GM20431 (cell line): ENCODE data around the gene CPNE5.

ENCODE experiments used
- in situ Hi-C: fragments of 300-500 bp; cut with MseI, MboI; formaldehyde crosslinking; loops from one replicate; pipeline ENCODE4 v1.15.0; 2020; ENCODE audit warnings: low sequenced_read_pairs; ENCODE audit not compliant: unreplicated experiment

Gene CPNE5

DNA sequence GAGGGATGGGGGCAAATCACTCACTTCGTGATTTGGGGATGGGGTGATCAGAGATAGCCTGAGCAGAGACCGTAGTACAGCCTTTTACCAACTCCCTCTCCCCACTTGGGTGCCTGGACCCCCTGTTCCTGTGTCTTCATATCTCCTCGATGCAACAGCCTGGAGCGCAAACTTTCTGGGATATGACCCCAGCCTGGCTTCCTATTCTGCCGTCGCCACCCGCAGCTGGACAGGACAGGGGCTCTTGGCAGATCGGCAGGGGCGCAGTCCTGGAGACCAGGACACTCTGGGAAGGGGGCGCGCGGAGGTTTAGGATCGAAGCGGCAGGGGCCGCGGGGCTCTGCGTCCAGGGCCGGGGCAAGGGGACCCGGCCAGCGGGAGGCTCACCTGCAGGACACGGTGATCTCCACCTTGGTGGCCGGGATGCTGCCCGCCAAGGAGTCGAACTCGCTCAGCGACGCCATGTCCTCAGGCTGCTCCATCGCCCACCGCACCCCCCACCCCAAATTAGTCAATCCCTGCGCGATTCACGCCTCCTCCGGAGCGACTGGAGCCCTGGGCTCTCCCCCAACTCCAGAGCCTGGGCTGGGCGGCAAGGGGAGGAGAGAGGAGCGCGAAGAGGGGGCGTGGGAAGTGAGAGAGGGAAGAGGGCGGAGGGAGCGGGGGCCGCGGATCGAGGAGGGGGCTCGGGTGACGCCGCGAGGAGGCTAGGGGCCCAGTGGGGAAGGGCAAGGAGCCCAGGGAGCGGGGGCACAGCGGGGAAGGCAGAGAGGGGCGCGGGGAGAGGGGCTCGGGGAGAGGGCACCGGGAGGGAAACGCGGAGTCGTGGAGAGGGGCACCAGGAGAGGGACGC is at the start of gene CPNE5:
Gene CPNE5 (minus strand): TSS at position 549 of the 853 bp plus-strand sequence. CDS start 67 bp downstream, at position 482.
- in situ Hi-C loops = no loop called here

DNA sequence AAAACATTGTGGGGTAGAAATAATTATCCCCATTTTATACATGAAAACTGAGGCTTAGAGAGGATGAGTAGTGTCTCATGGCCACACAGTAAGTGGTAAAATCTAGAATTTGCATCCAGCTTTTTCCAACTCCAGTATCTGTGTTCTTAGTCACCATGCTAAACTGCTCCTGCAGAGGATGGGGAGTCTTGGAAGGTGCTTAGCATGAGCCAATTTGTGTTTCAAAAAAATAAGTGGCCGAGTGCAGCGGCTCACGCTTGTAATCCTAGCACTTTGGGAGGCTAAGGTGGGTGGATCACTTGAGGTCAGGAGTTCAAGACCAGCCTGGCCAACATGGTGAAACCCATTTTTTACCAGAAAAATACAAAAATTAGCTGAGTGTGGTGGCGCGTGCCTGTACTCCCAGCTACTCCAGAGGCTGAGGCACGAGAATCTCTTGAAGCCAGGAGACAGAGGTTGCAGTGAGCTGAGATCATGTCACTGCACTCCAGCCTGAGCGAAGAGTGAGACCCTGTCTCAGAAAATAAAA is 48.9 kb upstream of the CPNE5 start:
- in situ Hi-C loops = loop anchor here (10.0 kb wide), 1 partner anchor 127 kb away; no protein-coding TSS in a partner anchor

DNA sequence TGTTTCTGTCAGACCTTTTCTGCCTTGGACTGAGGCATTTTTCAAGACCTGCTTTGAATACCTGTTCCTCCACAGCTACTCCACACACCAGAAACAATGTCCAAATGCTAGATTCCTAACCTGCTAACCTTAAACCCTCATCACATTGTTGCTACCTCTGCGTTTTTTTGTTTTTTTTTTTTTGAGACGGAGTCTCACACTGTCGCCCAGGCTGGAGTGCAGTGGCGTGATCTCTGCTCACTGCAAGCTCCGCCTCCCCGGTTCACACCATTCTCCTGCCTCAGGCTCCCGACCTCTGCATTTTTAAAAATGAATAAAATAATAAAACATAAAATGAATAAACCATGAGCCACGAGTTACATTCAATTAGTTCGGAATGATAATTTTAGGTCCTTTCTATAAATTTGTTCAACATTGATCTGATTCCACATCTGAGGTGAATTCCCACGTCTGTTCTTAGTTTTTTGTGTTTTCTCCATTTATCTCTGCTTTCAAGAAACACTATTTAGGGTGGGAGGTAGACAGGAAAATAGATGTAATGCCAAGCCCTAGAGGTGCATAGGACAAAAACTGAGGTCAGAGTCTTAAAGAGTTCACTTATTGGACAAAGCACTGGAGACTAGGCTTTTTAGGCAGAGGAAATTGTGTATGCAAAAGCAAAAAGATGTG is 47.8 kb upstream of the CPNE5 start:
- in situ Hi-C loops = loop anchor here (10.0 kb wide), 1 partner anchor 128 kb away; no protein-coding TSS in a partner anchor

DNA sequence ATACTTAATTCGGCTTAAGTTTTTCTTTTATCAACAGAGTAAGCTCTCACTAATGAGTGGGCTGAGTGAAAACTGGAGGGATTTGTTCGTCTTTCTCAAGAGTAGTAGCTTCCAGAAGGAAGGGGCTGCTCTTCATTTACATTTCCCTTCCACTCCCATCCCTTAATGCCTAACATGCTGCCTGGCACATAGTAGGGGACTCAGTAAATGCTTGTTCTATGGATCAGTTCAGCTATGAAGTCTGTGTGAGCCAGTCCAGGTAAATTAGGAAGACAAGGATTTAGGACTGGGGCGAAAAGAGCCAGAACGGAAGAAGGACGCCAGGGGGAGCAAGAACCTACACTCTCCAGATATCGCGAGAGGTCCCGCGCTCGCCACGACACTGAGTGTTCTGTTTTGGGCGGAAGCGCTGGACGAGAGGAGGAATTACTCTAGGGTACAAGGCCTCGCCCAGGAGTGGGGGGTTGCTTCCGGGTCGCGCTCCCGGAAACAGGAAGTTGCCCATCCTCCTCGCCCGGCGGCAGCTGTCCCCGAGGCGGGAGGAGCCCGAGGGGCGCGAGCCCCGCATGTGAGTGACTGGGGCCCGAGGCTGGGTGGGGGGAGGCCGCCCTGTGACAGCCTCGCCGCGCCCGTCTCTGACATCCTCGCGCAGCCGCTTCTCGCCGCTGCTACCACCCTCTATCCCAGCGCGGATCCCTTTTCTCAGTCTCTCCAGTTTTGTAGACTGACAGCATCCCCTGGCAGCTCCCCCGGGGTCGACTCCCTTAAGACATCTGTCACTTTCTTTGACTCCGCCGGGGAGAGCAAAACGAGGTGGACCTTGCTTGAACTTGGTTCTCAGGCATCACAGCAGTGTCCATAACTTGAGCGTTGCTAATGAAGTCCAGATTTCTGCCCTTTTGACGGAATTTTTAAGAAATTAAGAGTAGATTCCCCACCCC is 46.5 kb upstream of the CPNE5 start, which contains the start of gene C6orf89:
Gene C6orf89 (plus strand): TSS at position 492 of the 941 bp plus-strand sequence. CDS start 13,493 bp downstream, outside the sequence.
- in situ Hi-C loops = loop anchor here (10.0 kb wide), 1 partner anchor 129 kb away; no protein-coding TSS in a partner anchor

DNA sequence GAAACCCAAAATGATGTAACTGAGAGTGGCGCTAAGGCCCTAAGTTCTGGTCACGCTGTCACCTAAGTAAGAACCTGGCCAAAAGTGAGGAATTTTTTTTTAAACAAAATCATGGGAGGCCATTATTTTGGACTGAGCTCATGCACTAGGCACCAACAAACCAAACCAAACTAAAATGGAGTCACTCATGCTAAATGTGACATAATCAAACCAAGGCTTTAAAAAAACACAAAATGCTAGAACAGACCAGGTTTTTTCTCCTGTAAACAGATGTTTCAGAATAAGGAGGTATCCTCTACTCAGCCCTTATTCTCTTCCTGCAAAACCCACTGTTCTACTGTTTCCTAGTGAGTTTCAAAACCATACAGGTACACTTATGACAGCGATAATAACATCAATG is 45.4 kb upstream of the CPNE5 start:
- in situ Hi-C loops = loop anchor here (10.0 kb wide), 1 partner anchor 130 kb away; no protein-coding TSS in a partner anchor

DNA sequence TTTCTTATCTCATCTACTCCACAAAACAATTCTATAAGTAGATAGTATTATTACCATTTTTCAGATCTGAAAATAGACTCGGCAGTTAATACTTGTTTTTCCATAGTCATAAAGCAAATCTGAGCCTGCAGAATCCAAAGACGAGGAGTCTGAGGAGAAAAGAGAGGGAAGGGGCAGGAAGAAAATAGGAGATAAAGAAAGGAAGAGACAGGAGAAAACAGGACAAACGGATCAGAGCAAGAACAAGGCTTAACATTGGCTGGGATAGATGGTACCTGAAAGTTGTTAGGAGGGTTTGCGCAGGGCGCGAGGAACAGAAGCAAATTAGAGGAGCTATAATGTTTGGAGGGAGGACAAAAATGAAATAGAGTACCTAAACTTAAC is 36.0 kb upstream of the CPNE5 start:
- in situ Hi-C loops = no loop called here

DNA sequence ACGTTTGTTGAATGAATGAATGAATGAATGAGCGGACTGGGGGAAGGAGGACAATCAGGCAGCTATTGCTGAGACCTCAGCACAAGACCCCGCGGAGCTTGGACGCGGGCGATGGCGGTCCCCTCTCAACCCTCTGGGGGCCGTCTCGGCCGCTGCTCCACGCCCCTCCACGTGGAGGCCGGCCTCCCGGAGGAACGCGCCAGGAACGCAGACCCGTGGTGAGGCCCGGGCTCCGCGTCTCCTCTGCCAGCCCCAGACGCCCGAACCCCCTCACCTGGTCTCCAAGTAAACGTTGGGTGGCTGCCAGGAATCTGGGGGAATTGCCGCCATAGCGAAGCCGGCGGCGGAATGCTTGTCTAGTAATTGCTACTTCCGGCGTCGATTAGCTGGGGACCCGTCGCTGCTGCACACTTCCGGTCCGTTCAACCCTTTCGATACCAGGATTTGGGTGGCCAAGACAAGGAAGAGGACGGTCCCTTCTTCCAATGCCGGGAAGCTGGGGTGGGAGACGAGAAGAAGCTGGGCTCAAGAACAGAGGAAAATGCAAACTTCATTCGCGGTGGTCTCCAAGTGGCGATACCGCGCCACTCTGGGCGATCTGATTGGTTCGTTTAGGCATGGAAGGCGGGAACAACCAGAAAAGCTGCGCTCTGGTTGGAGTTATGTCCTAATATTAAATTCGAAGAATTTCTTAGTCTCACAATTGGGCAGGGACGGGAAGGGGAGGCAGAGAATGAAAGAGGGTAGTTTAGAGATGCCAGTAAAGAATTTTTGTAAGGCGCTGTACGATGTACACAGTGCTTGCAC is 35.4 kb upstream of the CPNE5 start, which contains the start of gene PPIL1:
Gene PPIL1 (minus strand): TSS at position 361 of the 807 bp plus-strand sequence. CDS start 31 bp downstream, at position 330.
- in situ Hi-C loops = no loop called here

DNA sequence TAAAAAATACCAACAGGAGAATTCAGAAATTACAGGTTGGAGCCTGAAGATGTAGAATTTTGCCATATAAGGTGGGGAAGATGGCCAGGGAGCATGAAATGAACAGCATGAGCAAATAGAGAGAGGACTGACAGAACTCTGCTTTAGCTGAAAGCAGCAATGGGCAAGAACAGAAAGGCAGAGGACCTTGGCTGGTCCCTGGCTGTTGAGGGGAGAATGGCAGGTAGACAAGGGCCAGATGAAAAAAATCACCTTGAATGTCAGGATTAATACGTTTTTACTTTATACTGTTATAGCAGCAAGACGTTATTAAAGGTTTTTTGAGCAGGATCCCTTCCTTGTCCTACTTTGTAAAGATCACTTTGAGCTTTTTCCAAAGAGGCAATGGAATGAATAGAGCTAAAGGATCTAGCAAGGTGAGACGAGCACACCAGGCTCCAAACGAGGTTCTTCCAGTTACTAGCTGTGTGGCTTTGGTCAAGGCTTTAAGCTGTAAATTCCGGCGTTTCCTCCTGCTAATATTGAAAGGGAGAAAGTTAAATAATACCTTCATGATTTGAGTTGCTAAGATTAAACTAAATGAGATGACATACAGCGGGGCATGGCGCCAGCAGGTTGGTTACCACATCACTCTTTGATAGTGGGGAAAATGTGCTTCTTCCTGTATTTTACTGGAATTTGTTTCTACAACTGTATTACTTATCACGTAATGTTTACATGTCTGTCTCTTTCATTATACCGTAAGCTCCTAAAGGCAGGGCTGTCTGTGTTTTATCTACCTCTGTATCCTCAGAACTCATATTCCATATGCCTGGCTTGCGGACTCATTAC is 34.6 kb upstream of the CPNE5 start:
- in situ Hi-C loops = no loop called here

DNA sequence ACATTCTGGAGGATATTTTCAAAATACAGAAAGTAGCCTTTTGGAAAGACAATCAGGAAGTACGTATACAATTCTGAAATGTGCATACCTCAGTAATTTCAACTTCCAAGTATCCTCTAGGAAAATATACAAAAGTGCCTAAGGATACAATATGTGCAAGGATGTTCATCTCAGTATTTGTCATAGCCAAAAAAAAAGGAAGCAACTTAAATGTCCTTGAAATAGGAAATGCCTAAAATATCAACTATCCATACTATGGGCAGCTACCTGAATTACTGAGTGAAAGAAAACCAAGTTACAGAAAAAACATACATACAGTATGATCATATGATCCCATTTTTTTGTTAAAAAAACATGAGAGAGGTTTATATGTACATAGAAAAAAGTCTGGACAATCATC is 33.9 kb upstream of the CPNE5 start:
- in situ Hi-C loops = no loop called here

DNA sequence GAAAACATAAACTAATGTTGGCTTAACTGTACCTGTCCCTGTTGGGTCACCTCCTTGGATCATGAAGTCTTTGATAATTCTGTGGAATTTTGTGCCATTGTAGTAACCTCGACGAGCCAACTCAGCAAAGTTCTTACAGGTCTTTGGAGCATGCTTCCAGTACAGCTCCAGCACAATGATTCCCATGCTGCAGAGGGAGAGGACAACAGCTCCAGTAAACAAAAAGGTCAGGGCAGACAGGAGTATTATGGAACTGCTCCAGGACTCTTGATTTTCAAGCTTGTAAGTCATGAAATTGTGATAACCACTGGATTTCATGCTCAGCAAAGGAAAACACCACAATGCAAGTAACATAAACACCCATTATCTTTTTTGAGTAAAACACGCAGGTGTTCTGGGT is 32.4 kb upstream of the CPNE5 start:
- in situ Hi-C loops = no loop called here

DNA sequence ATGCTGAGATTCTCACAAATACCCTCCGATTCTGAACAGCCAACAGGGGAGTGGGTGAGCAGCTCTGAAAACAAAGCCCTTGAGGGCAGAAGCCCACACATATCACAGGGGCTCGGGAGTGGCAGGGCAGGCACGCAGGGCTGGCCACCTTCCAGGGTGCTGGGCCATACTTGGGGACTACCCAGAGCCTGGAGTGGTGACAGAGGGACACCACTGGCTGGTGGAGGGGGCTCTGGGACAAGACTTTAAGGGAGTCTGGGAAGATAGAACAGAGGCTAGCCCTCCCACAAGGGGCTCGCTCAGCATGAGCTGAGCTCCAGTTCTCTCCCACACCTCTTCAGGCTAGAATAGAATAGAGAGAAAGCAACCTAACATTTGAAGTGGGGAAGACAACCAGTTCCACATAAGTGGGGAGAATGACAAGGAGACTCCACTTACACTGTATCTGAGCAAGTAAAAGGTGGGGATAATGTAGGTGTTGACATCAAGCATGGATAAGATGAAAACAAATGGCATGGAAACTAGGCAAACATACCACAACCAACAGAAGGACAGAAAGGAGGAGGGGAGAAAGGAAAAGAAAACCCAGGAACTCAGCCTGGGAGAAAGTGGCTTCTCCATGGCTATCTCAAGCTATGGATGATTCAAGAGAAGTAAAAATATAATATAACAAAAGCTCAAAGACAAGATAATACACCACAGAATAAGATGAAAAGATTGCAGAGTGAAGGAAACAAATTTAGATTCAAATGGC is 28.4 kb upstream of the CPNE5 start:
- in situ Hi-C loops = no loop called here

DNA sequence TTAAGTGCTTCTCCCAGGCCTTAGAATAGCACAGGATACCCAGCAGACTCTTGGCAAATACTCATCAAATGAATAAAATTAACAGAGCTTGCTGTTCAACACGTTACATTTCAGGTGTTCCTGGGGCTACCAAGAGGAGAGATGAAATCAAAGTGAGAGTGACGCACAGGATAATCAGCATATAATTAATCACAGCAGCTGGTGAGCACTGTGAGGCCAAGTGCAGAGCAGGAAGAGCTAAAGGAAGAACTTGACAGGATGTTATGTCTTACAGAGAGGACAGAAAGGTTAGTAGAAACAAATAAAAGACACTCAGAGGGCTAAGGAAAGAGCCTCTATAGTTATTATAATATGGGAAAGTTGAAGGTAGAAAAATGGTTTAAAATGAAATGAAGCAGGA is 26.6 kb upstream of the CPNE5 start:
- in situ Hi-C loops = no loop called here

DNA sequence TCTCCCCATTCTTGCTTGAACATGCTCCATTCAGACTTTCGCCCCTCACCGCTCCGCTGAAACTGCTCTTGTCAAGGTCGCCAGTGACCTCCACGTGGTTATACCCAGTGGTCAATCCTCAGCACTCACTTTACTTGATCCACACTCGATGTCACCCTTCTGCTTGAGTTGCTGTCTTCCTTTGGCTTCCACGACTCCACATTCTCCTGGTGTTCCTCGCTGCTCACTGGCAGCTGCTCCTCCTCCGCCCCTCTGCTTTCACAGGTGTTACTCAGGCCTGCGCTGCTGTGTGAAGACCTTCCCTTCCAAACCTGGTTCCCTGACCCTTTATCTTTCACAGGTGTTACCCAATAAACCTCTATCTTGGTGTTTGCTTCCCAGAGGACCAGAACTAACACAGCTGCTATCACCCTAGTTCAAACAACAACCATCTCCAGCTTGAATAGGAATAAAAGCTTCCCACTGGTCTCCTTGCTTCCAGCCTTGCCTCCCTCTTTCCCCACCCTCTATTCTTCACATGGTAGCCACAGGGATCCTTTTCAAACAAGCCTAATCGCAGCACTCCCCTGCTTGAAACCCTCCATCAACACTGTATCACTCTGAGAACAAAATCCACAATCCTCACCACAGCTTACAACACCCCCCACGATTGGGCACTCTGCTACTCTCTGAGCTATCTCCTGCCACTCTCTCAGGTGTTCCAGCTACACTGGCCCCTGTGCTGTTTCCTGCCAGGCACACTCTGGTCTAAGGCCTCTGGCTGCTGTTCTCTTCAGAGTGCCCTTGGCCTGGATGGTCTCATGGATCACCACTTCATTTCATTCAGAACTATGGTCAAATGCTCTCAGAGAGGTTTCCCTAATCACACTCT is 24.7 kb upstream of the CPNE5 start:
- in situ Hi-C loops = no loop called here

DNA sequence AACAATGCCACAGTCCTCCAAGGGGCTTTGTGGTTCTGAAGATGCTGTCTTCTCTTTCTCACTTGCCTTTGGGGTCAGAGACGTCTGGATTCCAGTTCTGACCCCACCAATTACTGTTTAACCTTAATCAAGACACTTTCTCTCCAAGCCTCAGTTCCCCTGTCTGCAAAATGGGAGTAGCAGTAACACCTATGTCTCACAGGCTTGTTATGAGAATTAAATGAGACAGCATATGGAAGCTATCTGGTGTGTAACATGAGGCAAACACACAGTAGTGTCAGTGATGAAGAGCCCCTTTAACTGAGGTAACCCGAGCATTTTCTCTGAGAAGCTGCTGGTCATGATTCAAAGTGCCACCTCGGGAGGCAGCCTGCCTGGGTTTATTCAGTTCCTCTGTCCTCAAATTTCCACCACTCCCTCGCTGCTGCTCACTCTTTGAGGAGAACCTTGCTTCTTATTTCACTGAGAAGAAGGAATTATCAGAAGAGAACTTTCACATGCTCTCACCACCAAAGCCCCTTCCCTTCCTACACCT is 23.7 kb upstream of the CPNE5 start:
- in situ Hi-C loops = no loop called here

DNA sequence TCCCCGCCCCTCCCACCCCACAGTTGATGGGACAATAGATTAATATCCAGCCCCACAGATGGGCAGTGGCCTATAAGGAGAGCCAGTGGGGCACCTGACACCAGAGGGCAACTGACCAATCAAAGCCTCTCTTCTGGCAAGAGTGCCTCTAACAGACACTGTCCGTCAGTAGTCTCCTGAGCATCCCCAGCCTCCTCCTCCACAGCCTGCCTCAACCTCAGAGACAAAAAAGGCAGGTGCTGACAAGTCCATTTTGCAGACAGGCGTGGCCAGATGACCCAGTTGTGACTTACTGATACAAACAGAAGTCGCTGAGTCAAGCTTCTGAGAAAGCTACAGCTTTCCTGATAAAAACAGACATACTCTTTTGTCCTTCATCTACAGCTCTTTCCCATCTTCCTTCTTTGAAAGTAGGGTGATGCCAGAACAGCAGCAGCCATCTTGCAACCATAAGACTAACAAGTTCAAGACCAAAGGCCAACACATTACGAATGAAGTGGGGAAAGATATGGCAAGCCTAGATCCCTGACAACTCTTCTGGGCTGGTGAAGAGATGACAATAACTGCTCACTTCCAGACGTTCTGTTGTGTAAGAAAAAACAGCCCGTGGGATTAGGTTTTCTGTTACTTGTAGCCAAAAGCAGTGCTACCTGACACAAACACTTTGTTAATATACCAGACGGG is 23.1 kb upstream of the CPNE5 start:
- in situ Hi-C loops = no loop called here

DNA sequence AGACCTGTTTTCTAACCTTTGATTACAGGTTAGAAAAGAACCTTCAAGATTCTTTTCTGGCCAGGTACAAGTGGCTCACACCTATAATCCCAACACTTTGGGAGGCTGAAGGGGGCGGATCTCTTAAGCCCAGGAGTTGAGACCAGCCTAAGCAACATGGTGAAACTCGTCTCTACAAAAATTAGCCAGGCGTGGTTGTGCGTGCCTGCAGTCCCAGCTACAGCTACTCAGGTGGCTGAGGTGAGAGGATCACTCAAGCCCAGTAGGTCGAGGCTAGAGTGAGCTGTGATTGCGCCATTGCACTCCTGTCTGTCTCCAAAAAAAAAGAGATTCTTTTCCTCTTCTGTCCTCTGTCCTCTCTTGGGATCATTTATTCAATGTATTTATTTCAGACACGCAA is 20.9 kb upstream of the CPNE5 start:
- in situ Hi-C loops = no loop called here
